Measurements from ENCODE around the gene MLXIP. TPM values are rescaled to one million over a fixed set of nuclear protein-coding genes. Genes with fewer than 3 reads are reported as not detected.

Gene MLXIP
- total RNA-seq, 1 donor from 2014 or later, result 33.7 TPM

DNA sequence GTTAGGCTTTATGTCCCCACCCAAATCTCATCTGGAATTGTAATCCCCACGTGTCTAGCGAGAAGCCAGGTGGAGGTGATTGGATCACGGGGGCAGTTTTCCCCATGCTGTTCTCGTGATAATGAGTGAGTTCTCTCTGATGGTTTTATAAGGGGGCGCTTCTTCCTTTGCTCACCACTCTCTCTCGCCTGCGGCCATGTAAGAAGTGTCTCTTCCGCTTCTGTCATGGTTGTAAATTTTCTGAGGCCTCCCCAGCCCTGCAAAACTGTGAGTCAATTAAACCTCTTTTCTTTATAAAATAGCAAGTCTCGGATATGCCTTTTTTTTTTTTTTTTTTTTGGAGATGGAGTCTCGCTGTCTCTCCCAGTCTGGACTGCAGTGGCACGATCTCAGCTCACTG lies 82.2 kb downstream of the MLXIP start:
- intact Hi-C loops (cut with micrococcal nuclease), result no loop called here
- Mint-ChIP-seq H3K27me3 (peaks cover 5% of the 10 kb centered on the region), H3K27ac (no peak overlapping the region), H3K4me1 (no peaks in the 10 kb centered on the region), H3K36me3 (ENCODE audit: low read depth) (no peaks in the 10 kb centered on the region), H3K4me3 (no peak overlapping the region), H3K9me3 (no peaks in the 10 kb centered on the region)
- ChIA-PET POLR2A (no interaction called here), CTCF (no interaction called here)
- ATAC-seq (ENCODE audit: low read depth) (no peak), DNase-seq (no peak)
- TF ChIP-seq CTCF (IDR thresholded peaks at IDR 0.05), result no peak

DNA sequence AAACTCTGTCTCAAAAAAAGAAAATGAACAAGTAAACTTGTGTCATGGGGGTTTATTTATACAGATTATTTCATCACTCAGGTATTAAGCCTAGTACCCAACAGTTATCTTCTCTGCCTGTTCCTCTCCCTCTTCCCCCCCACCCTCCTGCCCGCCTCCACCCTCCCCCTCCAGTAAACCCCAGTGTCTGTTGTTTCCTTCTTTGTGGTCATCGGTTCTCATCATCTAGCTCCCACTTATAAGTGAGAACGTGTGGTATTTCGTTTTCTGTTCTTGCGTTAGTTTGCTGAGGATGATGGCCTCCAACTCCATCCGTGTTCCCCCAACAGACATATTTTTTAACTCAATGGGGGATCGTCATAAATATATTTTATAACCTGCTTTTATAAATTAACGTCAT lies 83.1 kb downstream of the MLXIP start:
- no peak for DNase-seq
- Mint-ChIP-seq H3K9me3 (no peaks in the 10 kb centered on the region), H3K27ac (no peak overlapping the region), H3K4me1 (no peaks in the 10 kb centered on the region), H3K4me3 (no peak overlapping the region), H3K27me3 (peaks cover 5% of the 10 kb centered on the region), H3K36me3 (ENCODE audit: low read depth) (no peaks in the 10 kb centered on the region)
- intact Hi-C loops (cut with micrococcal nuclease), result no loop called here
- TF ChIP-seq CTCF (IDR thresholded peaks at IDR 0.05), result no peak
- POLR2A ChIA-PET, result no interaction called here
- CTCF ChIA-PET, result no interaction called here
- no peak for ATAC-seq (ENCODE audit: low read depth)

- no peak overlapping the region for H3K4me3 Mint-ChIP-seq
- H3K27me3 Mint-ChIP-seq, result peaks cover 12% of the 10 kb centered on the region
- no peaks in the 10 kb centered on the region for H3K9me3 Mint-ChIP-seq
- H3K36me3 Mint-ChIP-seq (ENCODE audit: low read depth), result no peaks in the 10 kb centered on the region
- intact Hi-C loops (cut with micrococcal nuclease), result no loop called here
- ChIA-PET CTCF (no interaction called here), POLR2A (no interaction called here)
- no peak for TF ChIP-seq CTCF (IDR thresholded peaks at IDR 0.05)
- no peaks in the 10 kb centered on the region for H3K4me1 Mint-ChIP-seq
- DNase-seq (no peak), ATAC-seq (ENCODE audit: low read depth) (no peak)
- H3K27ac Mint-ChIP-seq, result no peak overlapping the region
Observed at GRCh38 chr12:122162976-122163375, 84.4 kb downstream of the MLXIP start.

DNA sequence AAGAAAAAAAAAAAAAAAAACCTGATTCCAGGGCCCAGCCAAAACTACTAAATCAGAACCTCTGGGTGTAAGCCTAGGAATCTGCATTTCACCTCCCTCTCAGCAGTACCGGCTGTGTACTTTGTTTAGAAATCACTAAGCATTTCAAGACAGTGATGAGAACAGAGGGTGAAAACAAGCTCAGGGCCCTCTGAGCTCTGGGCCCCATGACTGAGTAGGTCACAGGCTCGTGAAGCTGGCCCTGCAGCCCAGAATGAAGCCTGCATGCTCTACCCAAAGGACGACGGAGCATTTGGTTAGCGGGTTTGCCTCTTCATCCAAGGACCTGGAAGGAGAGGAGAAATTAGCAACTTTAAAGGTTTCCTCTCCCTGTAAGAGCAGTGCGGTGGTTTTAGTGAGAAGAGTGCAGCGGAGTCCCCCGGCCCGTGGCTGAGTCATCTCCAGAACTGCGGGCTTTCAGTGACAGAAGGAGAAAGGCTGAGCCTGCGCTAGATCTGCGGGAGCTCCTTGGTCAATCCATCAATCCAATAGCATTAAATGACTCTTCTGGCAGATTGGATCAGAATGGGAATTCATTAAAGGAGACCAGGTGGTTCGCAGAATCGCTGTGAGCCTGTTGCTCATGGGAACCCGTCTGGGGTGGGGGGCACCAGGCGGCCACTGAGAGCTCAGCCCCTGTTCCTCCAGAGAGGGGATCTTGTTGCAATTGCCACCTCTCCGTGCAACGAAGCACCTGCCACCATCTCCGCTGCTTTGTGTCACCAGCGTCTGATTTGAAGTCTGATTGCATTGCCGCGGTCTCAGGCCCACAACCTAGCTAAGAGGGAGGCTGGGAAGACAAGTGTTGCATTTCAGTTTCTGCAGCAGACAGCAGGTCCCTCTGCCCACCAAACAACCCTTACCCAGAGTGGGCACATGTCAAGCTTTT lies 88.1 kb downstream of the MLXIP start:
- H3K4me3 Mint-ChIP-seq, result no peak overlapping the region
- H3K27me3 Mint-ChIP-seq, result peaks cover 14% of the 10 kb centered on the region
- ChIA-PET POLR2A (no interaction called here), CTCF (no interaction called here)
- H3K27ac Mint-ChIP-seq, result no peak overlapping the region
- no peaks in the 10 kb centered on the region for H3K36me3 Mint-ChIP-seq (ENCODE audit: low read depth)
- intact Hi-C loops (cut with micrococcal nuclease), result no loop called here
- H3K9me3 Mint-ChIP-seq, result no peaks in the 10 kb centered on the region
- ATAC-seq (ENCODE audit: low read depth) (peak; percentile 14), DNase-seq (no peak)
- TF ChIP-seq CTCF (IDR thresholded peaks at IDR 0.05), result no peak
- H3K4me1 Mint-ChIP-seq, result no peaks in the 10 kb centered on the region

- Mint-ChIP-seq H3K27me3 (peaks cover 14% of the 10 kb centered on the region), H3K27ac (no peak overlapping the region), H3K36me3 (ENCODE audit: low read depth) (no peaks in the 10 kb centered on the region), H3K4me3 (no peak overlapping the region), H3K9me3 (no peaks in the 10 kb centered on the region), H3K4me1 (no peaks in the 10 kb centered on the region)
- TF ChIP-seq CTCF (IDR thresholded peaks at IDR 0.05), result no peak
- ChIA-PET CTCF (no interaction called here), POLR2A (no interaction called here)
- intact Hi-C loops (cut with micrococcal nuclease), result no loop called here
- ATAC-seq (ENCODE audit: low read depth), result no peak
- DNase-seq, result no peak
Observed at GRCh38 chr12:122167356-122167925, 88.9 kb downstream of the MLXIP start.

All from activated B cell treated with CpG ODN at 0.5 μM for 24 hours (primary cell).